ENCODE measurements around the gene CD55. TPM values are rescaled to one million over a fixed set of nuclear protein-coding genes. Genes with fewer than 3 reads are reported as not detected.

Gene CD55
- total and polyA plus RNA-seq, 2 experiments from 2014 or later = 52.8 to 54.7 TPM

GRCh38 chr1:207343675-207344074 is 22.2 kb downstream of the CD55 start:
- H2AFZ ChIP-seq = no peak overlapping the region
- peaks cover 14% of the 10 kb centered on the region; the same call in 1 of the 2 replicates for H3F3A ChIP-seq (ENCODE audit: insufficient read depth)
- H3K4me2 ChIP-seq (ENCODE audit: unreplicated experiment) = no peak overlapping the region
- peaks cover 14% of the 10 kb centered on the region; the same call in 1 of the 2 replicates for H3K36me3 ChIP-seq (ENCODE audit: low read depth)
- H3K9me2 ChIP-seq (ENCODE audit: insufficient read depth) = no peaks in the 10 kb centered on the region
- TF ChIP-seq EZH2phosphoT487 (IDR thresholded peaks at IDR 0.05; ENCODE audit: insufficient read depth, low read depth) (no peak), EZH2 (IDR thresholded peaks at IDR 0.05; ENCODE audit: insufficient read depth, poor library complexity, severe bottlenecking) (no peak)
- no peak overlapping the region for H3K4me3 ChIP-seq
- H3K27ac ChIP-seq = no peak overlapping the region
- no peaks in the 10 kb centered on the region for H4K20me1 ChIP-seq (ENCODE audit: insufficient read depth)
- no peaks in the 10 kb centered on the region for H3K79me2 ChIP-seq (ENCODE audit: insufficient read depth)
- DNase-seq = no peak
- no peaks in the 10 kb centered on the region for H3K27me3 ChIP-seq (replicated peaks; ENCODE audit: insufficient read depth)
- H3K9ac ChIP-seq = no peak overlapping the region
- H3K4me1 ChIP-seq (ENCODE audit: insufficient read depth) = peaks cover 21% of the 10 kb centered on the region
- no peaks in the 10 kb centered on the region for H3K9me3 ChIP-seq (ENCODE audit: low read depth)
- in situ Hi-C loops (cut with MboI) = no loop called here

- peak; percentile 22 for DNase-seq
These were observed 22.7 kb downstream of the CD55 start for GRCh38 chr1:207344221-207344620.

GRCh38 chr1:207345644-207346477 is 24.4 kb downstream of the CD55 start:
- H3K9me2 ChIP-seq (ENCODE audit: insufficient read depth) = no peaks in the 10 kb centered on the region
- no peaks in the 10 kb centered on the region for H4K20me1 ChIP-seq (ENCODE audit: insufficient read depth)
- H3K4me2 ChIP-seq (ENCODE audit: unreplicated experiment) = no peak overlapping the region
- no peak overlapping the region for H3K9ac ChIP-seq
- no peaks in the 10 kb centered on the region for H3K27me3 ChIP-seq (replicated peaks; ENCODE audit: insufficient read depth)
- in situ Hi-C loops (cut with MboI) = no loop called here
- no peaks in the 10 kb centered on the region for H3K9me3 ChIP-seq (ENCODE audit: low read depth)
- WGBS, 2 experiments (ENCODE audit: low coverage in 1 of 2, low lambda C conversion rate in 2 of 2, missing lambda C conversion rate in 2 of 2) = 74 to 75% methylated on average over 7 of the region's 7 CpGs
- DNase-seq = no peak
- peaks cover 1% of the 10 kb centered on the region; the same call in 1 of the 2 replicates for H3K36me3 ChIP-seq (ENCODE audit: low read depth)
- no peaks in the 10 kb centered on the region; the same call in 1 of the 2 replicates for H3K79me2 ChIP-seq (ENCODE audit: insufficient read depth)
- no peak overlapping the region for H2AFZ ChIP-seq
- H3F3A ChIP-seq (ENCODE audit: insufficient read depth) = peaks cover 14% of the 10 kb centered on the region; the same call in 1 of the 2 replicates
- peaks cover 21% of the 10 kb centered on the region for H3K4me1 ChIP-seq (ENCODE audit: insufficient read depth)
- TF ChIP-seq EZH2 (IDR thresholded peaks at IDR 0.05; ENCODE audit: insufficient read depth, poor library complexity, severe bottlenecking) (no peak), EZH2phosphoT487 (IDR thresholded peaks at IDR 0.05; ENCODE audit: insufficient read depth, low read depth) (no peak)
- no peak overlapping the region for H3K27ac ChIP-seq
- no peak overlapping the region for H3K4me3 ChIP-seq

More at GRCh38 chr1:207344221-207344620, 22.7 kb downstream of the CD55 start:
- in situ Hi-C loops (cut with MboI) = no loop called here
- Histone ChIP-seq H3F3A (ENCODE audit: insufficient read depth) (peaks cover 14% of the 10 kb centered on the region; the same call in 1 of the 2 replicates), H3K9me2 (ENCODE audit: insufficient read depth) (no peaks in the 10 kb centered on the region), H3K4me3 (no peak overlapping the region), H3K27me3 (replicated peaks; ENCODE audit: insufficient read depth) (no peaks in the 10 kb centered on the region), H3K36me3 (ENCODE audit: low read depth) (peaks cover 14% of the 10 kb centered on the region; the same call in 1 of the 2 replicates), H3K27ac (peak overlapping the region; percentile 29), H2AFZ (no peak overlapping the region), H3K4me1 (ENCODE audit: insufficient read depth) (peaks cover 21% of the 10 kb centered on the region), H4K20me1 (ENCODE audit: insufficient read depth) (no peaks in the 10 kb centered on the region), H3K9ac (no peak overlapping the region), H3K79me2 (ENCODE audit: insufficient read depth) (no peaks in the 10 kb centered on the region), H3K9me3 (ENCODE audit: low read depth) (no peaks in the 10 kb centered on the region), H3K4me2 (ENCODE audit: unreplicated experiment) (no peak overlapping the region)
- 100% methylated on average over 2 of the region's 2 CpGs for WGBS, 2 experiments (ENCODE audit: low coverage in 1 of 2, low lambda C conversion rate in 2 of 2, missing lambda C conversion rate in 2 of 2)
- TF ChIP-seq EZH2 (IDR thresholded peaks at IDR 0.05; ENCODE audit: insufficient read depth, poor library complexity, severe bottlenecking) = no peak

GRCh38 chr1:207346513-207346912 is 25.0 kb downstream of the CD55 start:
- TF ChIP-seq EZH2phosphoT487 (IDR thresholded peaks at IDR 0.05; ENCODE audit: insufficient read depth, low read depth) (no peak), EZH2 (IDR thresholded peaks at IDR 0.05; ENCODE audit: insufficient read depth, poor library complexity, severe bottlenecking) (no peak)
- WGBS, 2 experiments (ENCODE audit: low coverage in 1 of 2, low lambda C conversion rate in 2 of 2, missing lambda C conversion rate in 2 of 2) = 41 to 43% methylated on average over 3 of the region's 3 CpGs
- no peak for DNase-seq
- Histone ChIP-seq H3K9ac (no peak overlapping the region), H3K36me3 (ENCODE audit: low read depth) (no peaks in the 10 kb centered on the region; the same call in 1 of the 2 replicates), H2AFZ (no peak overlapping the region), H3K4me3 (no peak overlapping the region), H4K20me1 (ENCODE audit: insufficient read depth) (no peaks in the 10 kb centered on the region), H3K4me2 (ENCODE audit: unreplicated experiment) (no peak overlapping the region), H3K9me2 (ENCODE audit: insufficient read depth) (no peaks in the 10 kb centered on the region), H3K4me1 (ENCODE audit: insufficient read depth) (peaks cover 21% of the 10 kb centered on the region), H3K79me2 (ENCODE audit: insufficient read depth) (no peaks in the 10 kb centered on the region; the same call in 1 of the 2 replicates), H3K27me3 (replicated peaks; ENCODE audit: insufficient read depth) (no peaks in the 10 kb centered on the region), H3F3A (ENCODE audit: insufficient read depth) (peaks cover 9% of the 10 kb centered on the region; the same call in 1 of the 2 replicates), H3K27ac (no peak overlapping the region), H3K9me3 (ENCODE audit: low read depth) (no peaks in the 10 kb centered on the region)
- in situ Hi-C loops (cut with MboI) = no loop called here

Data from GM23248 (cell line).